ENCODE results near the gene MC1R.

Gene MC1R

DNA sequence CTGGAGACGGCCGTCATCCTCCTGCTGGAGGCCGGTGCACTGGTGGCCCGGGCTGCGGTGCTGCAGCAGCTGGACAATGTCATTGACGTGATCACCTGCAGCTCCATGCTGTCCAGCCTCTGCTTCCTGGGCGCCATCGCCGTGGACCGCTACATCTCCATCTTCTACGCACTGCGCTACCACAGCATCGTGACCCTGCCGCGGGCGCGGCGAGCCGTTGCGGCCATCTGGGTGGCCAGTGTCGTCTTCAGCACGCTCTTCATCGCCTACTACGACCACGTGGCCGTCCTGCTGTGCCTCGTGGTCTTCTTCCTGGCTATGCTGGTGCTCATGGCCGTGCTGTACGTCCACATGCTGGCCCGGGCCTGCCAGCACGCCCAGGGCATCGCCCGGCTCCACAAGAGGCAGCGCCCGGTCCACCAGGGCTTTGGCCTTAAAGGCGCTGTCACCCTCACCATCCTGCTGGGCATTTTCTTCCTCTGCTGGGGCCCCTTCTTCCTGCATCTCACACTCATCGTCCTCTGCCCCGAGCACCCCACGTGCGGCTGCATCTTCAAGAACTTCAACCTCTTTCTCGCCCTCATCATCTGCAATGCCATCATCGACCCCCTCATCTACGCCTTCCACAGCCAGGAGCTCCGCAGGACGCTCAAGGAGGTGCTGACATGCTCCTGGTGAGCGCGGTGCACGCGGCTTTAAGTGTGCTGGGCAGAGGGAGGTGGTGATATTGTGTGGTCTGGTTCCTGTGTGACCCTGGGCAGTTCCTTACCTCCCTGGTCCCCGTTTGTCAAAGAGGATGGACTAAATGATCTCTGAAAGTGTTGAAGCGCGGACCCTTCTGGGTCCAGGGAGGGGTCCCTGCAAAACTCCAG lies 1.1 kb downstream of the MC1R start:
- peak overlapping the region; percentile 72 for H3K9ac ChIP-seq (ENCODE audit: low read length)
- H3K4me3 ChIP-seq (ENCODE audit: low read length) = no peak overlapping the region
- no peaks in the 10 kb centered on the region for H3K9me3 ChIP-seq (ENCODE audit: control insufficient read depth, low read length)
- peaks cover 42% of the 10 kb centered on the region for H3K4me1 ChIP-seq (ENCODE audit: control insufficient read depth, insufficient read depth, low read length)
- DNase-seq (ENCODE audit: low read depth) = no peak
- no peaks in the 10 kb centered on the region for H3K27me3 ChIP-seq (replicated peaks; ENCODE audit: control insufficient read depth, insufficient read depth, low read length)
- no peaks in the 10 kb centered on the region for H3K36me3 ChIP-seq (ENCODE audit: control insufficient read depth, insufficient read depth, low read length, severe bottlenecking)

DNA sequence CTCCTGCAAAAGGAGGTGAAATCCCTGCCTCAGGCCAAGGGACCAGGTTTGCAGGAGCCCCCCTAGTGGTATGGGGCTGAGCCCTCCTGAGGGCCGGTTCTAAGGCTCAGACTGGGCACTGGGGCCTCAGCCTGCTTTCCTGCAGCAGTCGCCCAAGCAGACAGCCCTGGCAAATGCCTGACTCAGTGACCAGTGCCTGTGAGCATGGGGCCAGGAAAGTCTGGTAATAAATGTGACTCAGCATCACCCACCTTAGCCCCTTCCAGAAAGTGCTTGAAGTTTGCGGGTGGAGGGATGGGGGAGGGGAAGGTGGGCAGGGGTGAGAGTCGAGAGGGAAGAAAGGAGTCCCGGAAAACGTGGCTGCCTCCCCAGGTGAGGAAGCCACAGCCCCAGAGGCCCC lies 2.1 kb downstream of the MC1R start:
- peak; percentile 38 for DNase-seq (ENCODE audit: low read depth)
- H3K9ac ChIP-seq (ENCODE audit: low read length) = peak overlapping the region; percentile 97
- no peaks in the 10 kb centered on the region for H3K36me3 ChIP-seq (ENCODE audit: control insufficient read depth, insufficient read depth, low read length, severe bottlenecking)
- peak overlapping the region; percentile 82 for H3K4me3 ChIP-seq (ENCODE audit: low read length)
- H3K4me1 ChIP-seq (ENCODE audit: control insufficient read depth, insufficient read depth, low read length) = peaks cover 49% of the 10 kb centered on the region
- H3K27me3 ChIP-seq (replicated peaks; ENCODE audit: control insufficient read depth, insufficient read depth, low read length) = no peaks in the 10 kb centered on the region
- H3K9me3 ChIP-seq (ENCODE audit: control insufficient read depth, low read length) = no peaks in the 10 kb centered on the region

DNA sequence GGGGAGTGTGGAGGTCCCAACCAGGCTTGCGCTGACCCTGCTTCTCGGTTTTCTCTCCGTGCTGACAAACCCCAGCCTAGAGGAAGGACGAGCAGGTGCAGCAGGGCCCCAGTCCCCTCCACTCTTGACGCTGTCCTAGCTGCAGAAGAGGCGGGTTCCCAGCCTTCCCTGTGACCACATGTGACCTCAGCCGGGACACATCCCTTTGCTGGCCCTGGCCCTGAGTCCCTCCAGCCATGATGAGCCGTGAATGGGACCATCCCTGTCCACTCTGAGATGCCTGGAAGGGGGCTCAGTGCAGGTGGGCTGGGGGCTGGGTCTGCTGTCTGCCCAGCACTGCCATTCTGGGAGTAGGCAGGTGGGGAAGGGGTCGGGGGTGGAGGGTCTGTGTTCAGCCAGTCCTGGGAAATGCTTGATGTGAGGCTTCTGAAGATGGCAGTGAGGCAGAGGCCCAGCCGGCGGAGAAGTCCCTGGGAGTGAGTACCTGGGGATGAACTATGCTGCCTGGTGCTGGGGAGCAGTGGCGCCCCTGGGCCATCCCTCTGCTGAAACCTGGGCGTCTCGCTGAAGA lies 2.6 kb downstream of the MC1R start:
- Histone ChIP-seq H3K9me3 (ENCODE audit: control insufficient read depth, low read length) (no peaks in the 10 kb centered on the region), H3K4me1 (ENCODE audit: control insufficient read depth, insufficient read depth, low read length) (peaks cover 49% of the 10 kb centered on the region), H3K9ac (ENCODE audit: low read length) (peak overlapping the region; percentile 97), H3K36me3 (ENCODE audit: control insufficient read depth, insufficient read depth, low read length, severe bottlenecking) (no peaks in the 10 kb centered on the region), H3K27me3 (replicated peaks; ENCODE audit: control insufficient read depth, insufficient read depth, low read length) (no peaks in the 10 kb centered on the region), H3K4me3 (ENCODE audit: low read length) (peak overlapping the region; percentile 82)
- peak; percentile 7 for DNase-seq (ENCODE audit: low read depth)

DNA sequence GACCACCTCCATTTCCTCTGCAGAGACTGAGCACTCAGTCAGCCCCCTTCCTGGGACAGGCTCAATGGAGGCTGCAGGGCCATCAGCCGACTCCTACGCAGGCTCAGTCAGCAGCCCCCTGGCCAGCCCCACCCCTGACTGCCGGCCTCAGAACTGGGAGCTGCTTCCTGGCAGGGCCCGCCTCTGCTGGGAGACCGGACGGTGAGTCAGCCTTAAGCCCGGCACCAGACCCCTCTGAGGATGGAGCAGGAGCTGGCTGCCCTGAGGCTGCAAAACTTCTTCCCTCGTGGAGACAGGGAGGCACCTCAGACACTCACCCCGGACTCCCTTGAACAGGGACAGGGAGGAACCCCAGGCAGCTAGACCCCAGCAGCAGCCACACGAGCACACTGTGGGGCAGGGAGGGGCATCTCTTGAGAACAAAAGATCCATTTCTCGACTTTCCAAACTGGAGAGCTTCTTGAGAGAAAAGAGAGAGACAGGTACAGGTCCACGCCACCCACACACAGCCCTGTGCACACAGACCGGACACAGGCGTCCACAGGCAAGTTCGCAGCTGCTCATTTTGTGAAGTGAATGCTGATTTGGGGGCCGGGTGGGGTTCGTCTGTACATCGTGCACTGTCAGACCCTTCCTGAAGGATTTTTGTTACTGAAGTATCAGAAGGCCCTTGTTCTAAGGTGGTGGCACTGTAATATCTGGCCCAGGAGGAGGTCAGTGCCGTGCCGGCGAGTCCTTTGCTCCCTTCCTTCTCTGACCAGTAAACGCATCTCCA lies 3.2 kb downstream of the MC1R start:
- DNase-seq (ENCODE audit: low read depth) = peak; percentile 96
- peak overlapping the region; percentile 97 for H3K9ac ChIP-seq (ENCODE audit: low read length)
- H3K4me1 ChIP-seq (ENCODE audit: control insufficient read depth, insufficient read depth, low read length) = peaks cover 49% of the 10 kb centered on the region
- H3K27me3 ChIP-seq (replicated peaks; ENCODE audit: control insufficient read depth, insufficient read depth, low read length) = no peaks in the 10 kb centered on the region
- H3K9me3 ChIP-seq (ENCODE audit: control insufficient read depth, low read length) = no peaks in the 10 kb centered on the region
- H3K4me3 ChIP-seq (ENCODE audit: low read length) = peak overlapping the region; percentile 82
- no peaks in the 10 kb centered on the region for H3K36me3 ChIP-seq (ENCODE audit: control insufficient read depth, insufficient read depth, low read length, severe bottlenecking)

DNA sequence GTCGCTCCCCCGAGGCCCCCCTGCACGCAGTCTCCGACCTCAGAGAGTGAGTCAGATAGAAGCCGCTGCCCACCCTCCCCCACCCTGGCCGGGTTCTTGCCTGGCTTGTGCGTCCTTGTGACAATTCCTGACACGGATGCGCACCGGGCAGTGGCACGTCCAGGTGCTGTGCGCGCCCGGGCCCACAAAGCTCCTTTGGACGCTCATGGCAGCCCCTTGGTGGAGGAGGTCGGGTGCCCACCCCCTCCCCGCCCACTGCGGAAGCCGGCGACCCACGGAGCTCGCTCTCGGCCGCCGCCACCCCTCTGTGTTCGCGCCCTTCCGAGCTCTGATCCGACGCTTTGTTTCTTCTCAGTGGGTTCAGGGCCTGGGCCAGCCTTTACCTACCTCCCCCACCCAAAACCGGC lies 3.8 kb downstream of the MC1R start:
- Histone ChIP-seq H3K9me3 (ENCODE audit: control insufficient read depth, low read length) (no peaks in the 10 kb centered on the region), H3K9ac (ENCODE audit: low read length) (peak overlapping the region; percentile 97), H3K4me1 (ENCODE audit: control insufficient read depth, insufficient read depth, low read length) (peaks cover 49% of the 10 kb centered on the region), H3K27me3 (replicated peaks; ENCODE audit: control insufficient read depth, insufficient read depth, low read length) (no peaks in the 10 kb centered on the region), H3K4me3 (ENCODE audit: low read length) (peak overlapping the region; percentile 82), H3K36me3 (ENCODE audit: control insufficient read depth, insufficient read depth, low read length, severe bottlenecking) (no peaks in the 10 kb centered on the region)
- DNase-seq (ENCODE audit: low read depth) = peak; percentile 94

DNA sequence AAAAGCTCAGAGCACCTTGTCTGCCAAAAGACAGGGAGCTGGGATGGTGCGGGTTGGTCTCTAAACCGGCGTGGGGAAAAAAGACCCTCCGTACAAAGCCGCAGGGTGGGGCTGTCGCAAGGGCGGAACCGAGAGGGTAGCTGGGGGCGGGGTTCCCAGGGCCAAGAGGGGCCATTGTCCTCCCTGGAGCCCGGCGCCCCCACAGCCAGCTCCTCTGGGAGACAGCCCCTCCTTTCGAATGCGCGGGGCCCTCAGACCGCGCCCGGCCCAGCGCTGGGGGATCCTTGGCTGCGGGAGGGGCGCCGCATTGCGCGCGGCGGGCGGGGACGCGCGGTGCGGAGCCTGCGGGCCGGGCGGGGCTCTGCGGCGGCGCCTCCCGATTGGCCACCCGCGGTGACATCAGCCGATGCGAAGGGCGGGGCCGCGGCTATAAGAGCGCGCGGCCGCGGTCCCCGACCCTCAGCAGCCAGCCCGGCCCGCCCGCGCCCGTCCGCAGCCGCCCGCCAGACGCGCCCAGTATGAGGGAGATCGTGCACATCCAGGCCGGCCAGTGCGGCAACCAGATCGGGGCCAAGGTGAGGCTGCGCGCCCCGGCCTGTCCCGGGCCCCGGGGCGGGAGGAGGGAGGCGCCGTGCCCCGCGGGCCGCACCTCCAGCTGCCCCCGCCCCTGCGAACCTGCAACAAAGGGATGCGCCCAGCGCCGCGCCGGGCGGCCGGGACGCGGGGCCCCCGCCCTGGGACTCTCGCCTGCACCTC lies 4.4 kb downstream of the MC1R start, which contains the start of gene TUBB3:
TUBB3 (plus strand) TSS at position 459 of the 756 bp plus-strand sequence; CDS start at position 519, 60 bp downstream.
- peak; percentile 93 for DNase-seq (ENCODE audit: low read depth)
- Histone ChIP-seq H3K4me3 (ENCODE audit: low read length) (peak within 1 kb of the TSS; percentile 82), H3K27me3 (replicated peaks; ENCODE audit: control insufficient read depth, insufficient read depth, low read length) (no peaks in the 10 kb centered on the region), H3K9me3 (ENCODE audit: control insufficient read depth, low read length) (no peaks in the 10 kb centered on the region), H3K4me1 (ENCODE audit: control insufficient read depth, insufficient read depth, low read length) (peaks cover 44% of the 10 kb centered on the region), H3K9ac (ENCODE audit: low read length) (peak within 1 kb of the TSS; percentile 97), H3K36me3 (ENCODE audit: control insufficient read depth, insufficient read depth, low read length, severe bottlenecking) (no peaks in the 10 kb centered on the region)

DNA sequence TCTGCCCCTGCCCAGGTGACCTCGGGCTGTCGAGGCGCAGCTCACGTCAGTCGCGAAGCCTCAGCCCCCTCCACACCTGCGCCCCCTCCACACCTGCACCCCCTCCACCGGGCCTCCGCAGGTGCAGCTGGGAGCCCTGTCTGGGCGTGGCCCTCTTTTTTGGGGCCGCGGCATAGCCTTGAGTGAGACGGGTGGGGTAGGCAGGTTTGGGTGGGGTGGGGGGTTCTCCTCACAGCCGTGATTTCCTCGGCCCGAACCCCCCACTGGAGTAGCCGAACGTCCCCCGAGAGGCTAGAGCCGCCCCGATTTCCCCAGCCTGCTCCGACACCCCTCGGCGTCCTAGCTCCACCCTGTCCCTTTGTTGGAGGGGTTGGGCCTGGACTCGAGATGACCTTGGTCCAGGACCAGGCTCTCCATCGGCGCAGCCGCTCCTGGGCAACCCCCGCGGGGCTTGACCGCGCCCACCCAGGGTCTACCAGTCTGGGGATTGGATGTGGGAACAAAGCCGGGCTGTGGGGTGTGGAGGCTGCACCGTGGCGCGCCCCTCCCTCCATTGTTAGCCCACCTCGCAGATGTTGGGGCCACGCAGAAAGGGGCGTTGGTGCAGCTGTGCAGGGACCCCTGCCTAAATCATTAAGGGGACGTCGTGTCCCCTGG lies 5.1 kb downstream of the MC1R start:
- no peaks in the 10 kb centered on the region for H3K27me3 ChIP-seq (replicated peaks; ENCODE audit: control insufficient read depth, insufficient read depth, low read length)
- no peaks in the 10 kb centered on the region for H3K9me3 ChIP-seq (ENCODE audit: control insufficient read depth, low read length)
- DNase-seq (ENCODE audit: low read depth) = peak; percentile 37
- peaks cover 37% of the 10 kb centered on the region for H3K4me1 ChIP-seq (ENCODE audit: control insufficient read depth, insufficient read depth, low read length)
- H3K4me3 ChIP-seq (ENCODE audit: low read length) = peak overlapping the region; percentile 82
- H3K36me3 ChIP-seq (ENCODE audit: control insufficient read depth, insufficient read depth, low read length, severe bottlenecking) = no peaks in the 10 kb centered on the region
- peak overlapping the region; percentile 76 for H3K9ac ChIP-seq (ENCODE audit: low read length)

DNA sequence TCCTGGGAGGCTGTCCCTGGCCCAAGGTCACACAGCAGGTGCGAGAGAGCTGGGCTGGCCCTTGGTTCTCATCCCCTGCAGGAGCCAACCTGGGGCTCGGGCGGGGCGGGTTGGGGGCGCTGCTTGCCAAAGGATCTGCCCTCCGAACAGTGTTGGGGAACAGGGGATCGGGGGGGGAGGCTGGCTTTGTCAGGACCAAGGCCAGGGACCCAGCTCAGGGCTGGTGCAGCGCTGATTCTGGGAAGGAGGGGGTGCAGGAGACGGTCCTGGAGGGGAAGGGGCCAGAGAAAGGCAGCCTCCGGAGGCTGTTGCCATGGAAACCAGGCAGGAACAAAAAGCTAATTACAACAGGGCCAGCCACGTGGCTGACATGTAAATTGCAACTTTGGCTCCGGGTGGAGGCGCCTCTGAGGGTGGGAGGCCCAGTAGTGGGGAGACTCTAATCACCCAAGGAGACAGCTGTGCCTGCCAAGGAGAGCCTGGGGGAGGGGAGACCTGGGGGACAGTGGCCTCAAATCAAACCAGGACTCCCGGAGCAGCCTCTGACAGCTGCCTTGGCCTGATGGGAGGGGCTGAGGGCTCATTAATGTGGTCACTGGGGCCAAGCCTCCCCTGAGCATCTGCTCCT lies 5.7 kb downstream of the MC1R start:
- no peaks in the 10 kb centered on the region for H3K27me3 ChIP-seq (replicated peaks; ENCODE audit: control insufficient read depth, insufficient read depth, low read length)
- peaks cover 35% of the 10 kb centered on the region for H3K4me1 ChIP-seq (ENCODE audit: control insufficient read depth, insufficient read depth, low read length)
- H3K4me3 ChIP-seq (ENCODE audit: low read length) = peak overlapping the region; percentile 82
- no peak overlapping the region for H3K9ac ChIP-seq (ENCODE audit: low read length)
- no peaks in the 10 kb centered on the region for H3K36me3 ChIP-seq (ENCODE audit: control insufficient read depth, insufficient read depth, low read length, severe bottlenecking)
- DNase-seq (ENCODE audit: low read depth) = peak; percentile 80
- no peaks in the 10 kb centered on the region for H3K9me3 ChIP-seq (ENCODE audit: control insufficient read depth, low read length)

DNA sequence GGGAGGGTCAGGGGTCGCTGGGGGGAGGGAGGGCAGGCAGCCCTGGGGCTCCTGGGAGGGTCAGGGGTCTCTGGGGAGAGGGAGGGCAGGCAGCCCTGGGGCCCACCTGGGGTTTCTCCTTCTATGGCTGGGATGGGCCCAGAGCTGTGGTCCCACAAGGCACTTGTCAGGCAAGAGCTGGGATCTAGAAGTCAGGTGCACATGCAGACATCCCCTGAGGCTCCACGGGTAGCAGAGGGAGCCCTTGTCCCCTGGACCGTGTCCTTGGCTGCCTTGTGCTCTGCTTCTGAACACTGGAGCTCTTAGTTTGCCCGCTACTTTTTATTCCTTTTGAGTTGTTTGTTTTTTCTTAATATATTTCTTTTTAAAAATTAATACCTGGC lies 6.3 kb downstream of the MC1R start:
- peak; percentile 15 for DNase-seq (ENCODE audit: low read depth)
- Histone ChIP-seq H3K27me3 (replicated peaks; ENCODE audit: control insufficient read depth, insufficient read depth, low read length) (no peaks in the 10 kb centered on the region), H3K4me1 (ENCODE audit: control insufficient read depth, insufficient read depth, low read length) (peaks cover 32% of the 10 kb centered on the region), H3K4me3 (ENCODE audit: low read length) (peak overlapping the region; percentile 82), H3K9me3 (ENCODE audit: control insufficient read depth, low read length) (no peaks in the 10 kb centered on the region), H3K9ac (ENCODE audit: low read length) (no peak overlapping the region), H3K36me3 (ENCODE audit: control insufficient read depth, insufficient read depth, low read length, severe bottlenecking) (no peaks in the 10 kb centered on the region)

DNA sequence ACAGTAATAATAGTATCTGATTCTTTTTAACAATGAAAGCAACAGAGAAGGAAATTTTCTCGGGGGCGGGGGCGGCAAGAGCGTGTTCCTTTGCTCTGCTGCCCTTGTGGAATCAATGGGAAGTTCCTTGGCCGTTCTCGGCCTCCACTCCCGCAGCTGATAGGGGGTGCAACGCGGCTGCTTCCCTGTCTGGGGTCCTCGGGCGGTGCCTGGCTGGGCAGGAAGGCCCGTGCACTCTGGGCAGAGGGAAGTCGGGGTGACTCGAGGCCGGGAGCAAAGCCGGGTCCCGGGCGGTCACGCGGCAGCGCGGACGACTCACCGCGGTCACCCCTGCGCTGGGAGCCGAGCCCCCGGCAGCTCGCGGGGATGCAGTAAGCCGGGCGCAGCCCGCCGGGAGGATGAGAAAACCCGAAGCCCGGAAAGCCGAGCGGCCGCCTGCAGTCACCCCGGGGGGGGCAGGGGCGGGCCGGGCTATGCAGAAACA lies 7.0 kb downstream of the MC1R start:
- Histone ChIP-seq H3K4me3 (ENCODE audit: low read length) (peak overlapping the region; percentile 79), H3K4me1 (ENCODE audit: control insufficient read depth, insufficient read depth, low read length) (peaks cover 25% of the 10 kb centered on the region)

More for the DNA sequence above, 7.0 kb downstream of the MC1R start:
- Histone ChIP-seq H3K36me3 (ENCODE audit: control insufficient read depth, insufficient read depth, low read length, severe bottlenecking) (no peaks in the 10 kb centered on the region), H3K27me3 (replicated peaks; ENCODE audit: control insufficient read depth, insufficient read depth, low read length) (no peaks in the 10 kb centered on the region), H3K9me3 (ENCODE audit: control insufficient read depth, low read length) (no peaks in the 10 kb centered on the region), H3K9ac (ENCODE audit: low read length) (peak overlapping the region; percentile 49)
- DNase-seq (ENCODE audit: low read depth) = no peak
